Stimulated activated CD8-positive, alpha-beta memory T cell treated with anti-CD3 and anti-CD28 coated beads, Interleukin-2, amount 100 ng/mL, for 48 hours (primary cell): ENCODE data around the gene NUBP1.
"Not testable (repeated sequence)": the region's sequence is repeated elsewhere in the genome, so short reads cannot be mapped to it uniquely, and the experiment has no call there.

Source experiments
- DNase-seq, 2 donors: peaks; one replicate each; pipeline ENCODE4 v3.0.0-alpha.2; 2020; ENCODE audit warnings: low read depth in 2 of 2

NUBP1 gene

GRCh38 chr16:10743610-10744369 lies at the start of gene NUBP1:
TSS of gene NUBP1 (plus strand) at chr16:10743842. CDS start at chr16:10743864, 22 bp downstream.
- peak; percentile 96 to 100 for DNase-seq

- DNase-seq = no peak
Observed at GRCh38 chr16:10693889-10694288, 49.8 kb upstream of the NUBP1 start.

- no peak for DNase-seq
Observed at GRCh38 chr16:10694306-10694705, 49.3 kb upstream of the NUBP1 start.

GRCh38 chr16:10694830-10695229 lies 48.8 kb upstream of the NUBP1 start, which contains the start of gene TEKT5:
TSS of gene TEKT5 (minus strand) at chr16:10694930. CDS start at chr16:10694873, 57 bp downstream.
- DNase-seq = no peak

GRCh38 chr16:10699756-10700155 lies 43.9 kb upstream of the NUBP1 start:
- no peak for DNase-seq

GRCh38 chr16:10708969-10709368 lies 34.7 kb upstream of the NUBP1 start:
- DNase-seq = no peak

GRCh38 chr16:10728003-10728887 lies 15.4 kb upstream of the NUBP1 start:
- DNase-seq = no peak

GRCh38 chr16:10729104-10730048 lies 14.3 kb upstream of the NUBP1 start:
- DNase-seq = no peak

GRCh38 chr16:10731790-10732189 lies 11.9 kb upstream of the NUBP1 start:
- no peak for DNase-seq

GRCh38 chr16:10737068-10737625 lies 6.5 kb upstream of the NUBP1 start:
- DNase-seq = peak in 1 of 2 donors; percentile 14

GRCh38 chr16:10738231-10739077 lies 5.2 kb upstream of the NUBP1 start:
- peak; percentile 37 to 41 for DNase-seq

- DNase-seq = no peak
Observed at GRCh38 chr16:10740000-10740844, 3.4 kb upstream of the NUBP1 start.

GRCh38 chr16:10740845-10741208 lies 2.8 kb upstream of the NUBP1 start:
- no peak for DNase-seq

GRCh38 chr16:10741249-10741648 lies 2.4 kb upstream of the NUBP1 start:
- DNase-seq = not testable (repeated sequence)

GRCh38 chr16:10741844-10742243 lies 1.8 kb upstream of the NUBP1 start:
- DNase-seq = no peak

- no peak for DNase-seq
Observed at GRCh38 chr16:10743227-10743609, 424 bp upstream of the NUBP1 start.

GRCh38 chr16:10744370-10745030 lies 858 bp downstream of the NUBP1 start:
- DNase-seq = no peak

GRCh38 chr16:10745841-10746240 lies 2.2 kb downstream of the NUBP1 start:
- no peak for DNase-seq

GRCh38 chr16:10750793-10751192 lies 7.2 kb downstream of the NUBP1 start:
- DNase-seq = no peak
